ENCODE results near the gene SLC4A9. TPM values are rescaled to one million over a fixed set of nuclear protein-coding genes. Genes with fewer than 3 reads are reported as not detected.

Gene SLC4A9
- total RNA-seq, 1 donor from 2014 or later = 0.18 TPM

GRCh38 chr5:140399979-140400729, 40.2 kb downstream of the SLC4A9 start:
- no peak for DNase-seq (ENCODE audit: low spot score)
- Mint-ChIP-seq H3K36me3 (ENCODE audit: low read depth) (peaks cover 23% of the 10 kb centered on the region), H3K4me1 (ENCODE audit: low read depth) (peaks cover 18% of the 10 kb centered on the region), H3K9me3 (no peaks in the 10 kb centered on the region), H3K4me3 (ENCODE audit: low read depth) (no peak overlapping the region), H3K27ac (no peak overlapping the region), H3K27me3 (ENCODE audit: low read depth) (no peaks in the 10 kb centered on the region)
- intact Hi-C loops (cut with micrococcal nuclease) = loop anchor here (2.0 to 5.0 kb wide), 6 partner anchors 239 to 838 kb away; partner anchors contain the start of genes HARS1, HARS2, IK and NDUFA2

GRCh38 chr5:140400730-140401361, 40.9 kb downstream of the SLC4A9 start:
- Mint-ChIP-seq H3K36me3 (ENCODE audit: low read depth) (peaks cover 26% of the 10 kb centered on the region), H3K4me3 (ENCODE audit: low read depth) (no peak overlapping the region), H3K4me1 (ENCODE audit: low read depth) (peaks cover 20% of the 10 kb centered on the region), H3K9me3 (no peaks in the 10 kb centered on the region), H3K27ac (no peak overlapping the region), H3K27me3 (ENCODE audit: low read depth) (no peaks in the 10 kb centered on the region)
- intact Hi-C loops (cut with micrococcal nuclease) = loop anchor here (1.0 to 5.0 kb wide), 9 partner anchors 98 to 839 kb away; partner anchors contain the start of genes APBB3, HARS1, HARS2 and IK
- DNase-seq (ENCODE audit: low spot score) = peak; percentile 86

- Mint-ChIP-seq H3K27me3 (ENCODE audit: low read depth) (no peaks in the 10 kb centered on the region), H3K4me1 (ENCODE audit: low read depth) (peaks cover 20% of the 10 kb centered on the region), H3K27ac (no peak within 1 kb of the TSS), H3K36me3 (ENCODE audit: low read depth) (peaks cover 30% of the 10 kb centered on the region), H3K4me3 (ENCODE audit: low read depth) (no peak within 1 kb of the TSS), H3K9me3 (no peaks in the 10 kb centered on the region)
- intact Hi-C loops (cut with micrococcal nuclease) = loop anchor here (1.0 to 5.0 kb wide), 9 partner anchors 98 to 839 kb away; partner anchors contain the start of genes APBB3, HARS1, HARS2 and IK
- peak; percentile 97 for DNase-seq (ENCODE audit: low spot score)
Observed at GRCh38 chr5:140401362-140402257, 41.6 kb downstream of the SLC4A9 start, which contains the start of gene ANKHD1. TSS of gene ANKHD1 (plus strand) at chr5:140401833. CDS start at chr5:140401968, 135 bp downstream.

DNA sequence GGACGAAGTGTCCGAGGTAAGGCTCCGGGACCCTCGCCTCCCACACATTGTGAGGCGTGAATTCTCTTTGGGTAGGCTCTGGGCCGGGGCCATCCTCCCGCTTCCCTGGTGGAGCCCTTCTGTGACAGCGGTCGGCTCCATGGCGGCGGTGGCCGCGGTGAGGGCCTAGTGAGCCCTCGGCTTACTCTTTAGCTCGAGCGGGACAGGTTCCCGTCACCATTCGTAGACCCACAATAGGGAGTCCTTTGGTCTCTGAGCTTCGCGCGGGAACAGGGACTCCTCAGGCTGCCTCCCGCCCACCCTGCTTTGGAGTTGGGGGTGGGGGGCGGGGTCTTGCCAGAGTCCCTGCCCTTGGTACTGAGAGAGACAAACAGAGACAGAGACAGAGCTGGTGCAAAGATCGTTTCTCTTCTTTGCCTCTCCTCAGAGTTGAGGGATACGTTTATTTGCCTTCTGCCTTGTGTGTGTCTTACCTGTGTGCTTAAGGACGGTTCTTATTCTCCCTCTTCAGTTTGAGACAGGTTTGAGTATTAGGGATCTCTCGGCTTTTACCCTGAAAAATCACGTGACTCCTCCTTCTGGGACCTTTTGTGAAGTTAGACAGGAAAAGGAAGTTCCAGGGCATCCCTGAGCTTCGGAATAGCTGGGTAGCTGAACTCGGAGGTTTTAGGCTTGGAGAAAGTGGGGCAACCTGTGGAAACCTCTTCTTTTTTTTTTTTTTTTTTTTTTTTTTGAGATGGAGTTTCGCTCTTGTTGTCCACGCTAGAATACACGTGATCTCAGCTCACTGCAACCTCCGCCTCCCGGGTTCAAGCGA, 42.5 kb downstream of the SLC4A9 start:
- H3K27me3 Mint-ChIP-seq (ENCODE audit: low read depth) = no peaks in the 10 kb centered on the region
- peak; percentile 48 for DNase-seq (ENCODE audit: low spot score)
- H3K27ac Mint-ChIP-seq = no peak overlapping the region
- intact Hi-C loops (cut with micrococcal nuclease) = loop anchor here (5.0 kb wide), 1 partner anchor 840 kb away; the partner anchor contains the start of gene UBE2D2
- H3K4me1 Mint-ChIP-seq (ENCODE audit: low read depth) = peaks cover 20% of the 10 kb centered on the region
- H3K36me3 Mint-ChIP-seq (ENCODE audit: low read depth) = peaks cover 30% of the 10 kb centered on the region
- H3K9me3 Mint-ChIP-seq = no peaks in the 10 kb centered on the region
- no peak overlapping the region for H3K4me3 Mint-ChIP-seq (ENCODE audit: low read depth)

GRCh38 chr5:140403613-140404012, 43.6 kb downstream of the SLC4A9 start:
- Mint-ChIP-seq H3K9me3 (no peaks in the 10 kb centered on the region), H3K36me3 (ENCODE audit: low read depth) (peaks cover 30% of the 10 kb centered on the region), H3K4me3 (ENCODE audit: low read depth) (no peak overlapping the region), H3K4me1 (ENCODE audit: low read depth) (peaks cover 20% of the 10 kb centered on the region), H3K27ac (peak overlapping the region; percentile 73), H3K27me3 (ENCODE audit: low read depth) (no peaks in the 10 kb centered on the region)
- no peak for DNase-seq (ENCODE audit: low spot score)
- intact Hi-C loops (cut with micrococcal nuclease) = loop anchor here (5.0 kb wide), 1 partner anchor 841 kb away; the partner anchor contains the start of gene UBE2D2

GRCh38 chr5:140408750-140409241, 48.8 kb downstream of the SLC4A9 start:
- H3K4me1 Mint-ChIP-seq (ENCODE audit: low read depth) = peaks cover 14% of the 10 kb centered on the region
- H3K27ac Mint-ChIP-seq = no peak overlapping the region
- intact Hi-C loops (cut with micrococcal nuclease) = no loop called here
- H3K27me3 Mint-ChIP-seq (ENCODE audit: low read depth) = no peaks in the 10 kb centered on the region
- no peaks in the 10 kb centered on the region for H3K9me3 Mint-ChIP-seq
- peaks cover 30% of the 10 kb centered on the region for H3K36me3 Mint-ChIP-seq (ENCODE audit: low read depth)
- H3K4me3 Mint-ChIP-seq (ENCODE audit: low read depth) = no peak overlapping the region
- DNase-seq (ENCODE audit: low spot score) = no peak

DNA sequence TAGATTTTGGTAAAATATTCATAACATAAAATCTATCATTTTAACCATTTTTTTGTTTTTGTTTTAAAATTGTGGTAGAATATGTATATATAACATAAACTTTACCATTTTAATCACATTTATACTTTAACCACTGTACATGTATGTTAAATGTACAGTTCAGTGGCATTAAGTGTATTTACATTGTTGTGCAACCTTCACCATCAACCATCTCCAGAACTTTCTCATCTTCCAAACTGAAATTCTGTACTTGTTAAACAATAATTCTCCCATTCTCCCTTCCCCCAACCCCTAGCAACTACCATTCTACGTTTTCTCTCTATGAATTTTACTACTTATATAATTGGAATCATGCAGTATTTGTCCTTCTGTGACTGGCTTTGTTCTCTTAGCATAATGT, 53.2 kb downstream of the SLC4A9 start:
- H3K36me3 Mint-ChIP-seq (ENCODE audit: low read depth) = peaks cover 25% of the 10 kb centered on the region
- no peaks in the 10 kb centered on the region for H3K9me3 Mint-ChIP-seq
- intact Hi-C loops (cut with micrococcal nuclease) = no loop called here
- H3K4me1 Mint-ChIP-seq (ENCODE audit: low read depth) = peaks cover 4% of the 10 kb centered on the region
- H3K27me3 Mint-ChIP-seq (ENCODE audit: low read depth) = no peaks in the 10 kb centered on the region
- H3K27ac Mint-ChIP-seq = no peak overlapping the region
- no peak overlapping the region for H3K4me3 Mint-ChIP-seq (ENCODE audit: low read depth)
- no peak for DNase-seq (ENCODE audit: low spot score)

DNA sequence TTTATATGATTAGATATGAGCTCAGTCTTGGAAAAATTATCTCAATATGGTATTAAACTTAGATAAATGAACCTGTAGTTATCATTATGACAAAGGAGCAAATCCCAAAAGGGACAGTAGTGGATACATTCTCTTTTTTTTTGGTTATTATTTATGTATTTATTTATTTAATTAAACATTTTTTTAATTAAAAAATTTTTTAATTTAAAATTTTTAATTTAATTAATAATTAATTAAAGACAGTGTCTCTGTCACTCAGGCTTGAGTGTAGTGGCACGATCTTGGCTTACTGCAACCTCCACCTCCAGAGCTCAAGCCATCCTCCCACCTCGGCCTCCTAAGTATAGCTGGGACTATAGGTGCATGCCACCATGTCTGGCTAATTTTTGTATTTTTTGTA, 57.2 kb downstream of the SLC4A9 start:
- Mint-ChIP-seq H3K4me3 (ENCODE audit: low read depth) (no peak overlapping the region), H3K36me3 (ENCODE audit: low read depth) (peaks cover 40% of the 10 kb centered on the region), H3K9me3 (no peaks in the 10 kb centered on the region), H3K4me1 (ENCODE audit: low read depth) (peaks cover 20% of the 10 kb centered on the region), H3K27me3 (ENCODE audit: low read depth) (no peaks in the 10 kb centered on the region), H3K27ac (no peak overlapping the region)
- no peak for DNase-seq (ENCODE audit: low spot score)
- intact Hi-C loops (cut with micrococcal nuclease) = no loop called here

DNA sequence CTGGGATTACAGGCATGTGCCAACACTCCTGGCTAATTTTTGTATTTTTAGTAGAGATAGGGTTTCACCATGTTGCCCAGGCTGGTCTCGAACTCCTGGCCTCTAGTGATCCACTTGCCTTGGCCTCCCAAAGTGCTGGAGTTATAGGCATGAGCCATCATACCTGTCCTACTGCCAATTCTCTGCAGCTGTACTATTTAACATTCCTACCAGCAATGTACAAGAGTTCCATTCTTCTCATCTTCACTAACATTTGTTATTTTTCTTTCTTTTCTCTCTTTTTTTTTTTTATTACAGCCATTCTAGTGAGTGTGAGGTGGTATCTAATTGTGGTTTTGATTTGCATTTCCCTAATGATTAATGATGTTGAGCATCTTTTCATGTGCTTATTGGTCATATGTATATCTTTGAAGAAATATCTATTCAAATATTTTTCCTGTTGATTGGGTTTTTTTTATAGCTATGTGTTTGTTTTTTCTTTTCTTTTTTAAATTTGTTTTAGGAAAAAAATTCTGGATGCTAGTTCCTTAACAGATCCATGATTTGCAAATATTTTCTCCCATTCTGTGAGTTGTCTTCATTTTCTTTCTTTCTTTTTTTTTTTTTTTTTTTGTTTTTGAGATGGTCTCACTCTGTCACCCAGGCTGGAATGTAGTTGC, 59.0 kb downstream of the SLC4A9 start:
- intact Hi-C loops (cut with micrococcal nuclease) = no loop called here
- H3K36me3 Mint-ChIP-seq (ENCODE audit: low read depth) = peaks cover 33% of the 10 kb centered on the region
- no peak overlapping the region for H3K4me3 Mint-ChIP-seq (ENCODE audit: low read depth)
- no peak overlapping the region for H3K27ac Mint-ChIP-seq
- H3K27me3 Mint-ChIP-seq (ENCODE audit: low read depth) = no peaks in the 10 kb centered on the region
- DNase-seq (ENCODE audit: low spot score) = no peak
- H3K9me3 Mint-ChIP-seq = no peaks in the 10 kb centered on the region
- H3K4me1 Mint-ChIP-seq (ENCODE audit: low read depth) = peaks cover 21% of the 10 kb centered on the region

DNA sequence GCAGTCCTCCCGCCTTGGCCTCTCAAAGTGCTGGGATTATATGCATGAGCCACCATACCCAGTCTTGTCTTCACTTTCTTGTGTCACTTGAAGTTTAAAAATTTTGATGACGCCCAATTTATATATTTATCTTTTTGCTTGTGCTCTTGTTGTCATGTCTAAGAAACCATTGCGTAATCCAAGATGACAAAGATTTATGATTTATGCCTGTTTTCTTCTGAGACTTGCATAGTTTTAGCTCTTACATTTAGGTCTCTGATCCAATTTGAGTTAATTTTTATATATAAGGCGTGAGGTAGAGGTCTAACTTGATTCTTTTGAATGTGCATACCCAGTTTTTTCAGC, 60.2 kb downstream of the SLC4A9 start:
- Mint-ChIP-seq H3K36me3 (ENCODE audit: low read depth) (peaks cover 30% of the 10 kb centered on the region), H3K27ac (peak overlapping the region; percentile 13), H3K4me3 (ENCODE audit: low read depth) (no peak overlapping the region), H3K9me3 (no peaks in the 10 kb centered on the region), H3K4me1 (ENCODE audit: low read depth) (peaks cover 21% of the 10 kb centered on the region), H3K27me3 (ENCODE audit: low read depth) (no peaks in the 10 kb centered on the region)
- intact Hi-C loops (cut with micrococcal nuclease) = no loop called here
- DNase-seq (ENCODE audit: low spot score) = no peak

GRCh38 chr5:140420665-140421361, 60.8 kb downstream of the SLC4A9 start:
- no peak for DNase-seq (ENCODE audit: low spot score)
- Mint-ChIP-seq H3K9me3 (no peaks in the 10 kb centered on the region), H3K27ac (peak overlapping the region; percentile 13), H3K36me3 (ENCODE audit: low read depth) (peaks cover 32% of the 10 kb centered on the region), H3K4me1 (ENCODE audit: low read depth) (peaks cover 21% of the 10 kb centered on the region), H3K4me3 (ENCODE audit: low read depth) (no peak overlapping the region), H3K27me3 (ENCODE audit: low read depth) (no peaks in the 10 kb centered on the region)
- intact Hi-C loops (cut with micrococcal nuclease) = no loop called here

All from activated T-helper 2 cell treated with anti-CD3 and anti-CD28 coated beads, Interferon-gamma antibody, Interleukin-2, Interleukin-4, amounts not matched to agents 10 μg/mL and 5 μg/mL and 100 μg/mL, durations not matched to agents 14 hours and 24 hours and 36 hours (primary cell).